GM04503 (cell line): ENCODE measurements around the gene AQR.

Experiments used
- DNase-seq: peaks from one replicate; pipeline ENCODE4 v3.0.0-alpha.2; 2012; ENCODE audit warnings: low read depth

AQR gene

DNA sequence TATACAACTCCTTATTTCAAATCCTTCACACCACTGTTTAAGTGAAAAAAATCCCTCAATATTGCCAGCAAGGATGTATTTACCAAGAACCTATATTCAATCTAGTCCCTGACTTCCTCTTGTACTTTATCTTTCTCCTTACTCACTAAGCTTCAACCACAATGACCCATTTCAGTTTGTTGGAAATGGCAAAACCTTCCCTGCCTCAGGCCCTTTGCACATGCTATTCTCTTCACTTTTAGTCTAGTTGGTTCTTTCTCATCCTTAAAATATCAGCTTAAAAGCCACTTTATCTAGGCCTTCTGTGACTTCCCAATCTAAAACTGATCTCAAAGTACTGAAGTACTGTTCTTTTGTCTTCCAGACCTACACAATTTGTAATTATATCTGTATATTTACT lies 92.9 kb downstream of the AQR start:
- DNase-seq, result no peak

- DNase-seq, result no peak
These were observed 100.4 kb downstream of the AQR start for GRCh38 chr15:34869110-34869509.

- no peak for DNase-seq
These were observed 104.0 kb downstream of the AQR start for GRCh38 chr15:34865531-34865930.

DNA sequence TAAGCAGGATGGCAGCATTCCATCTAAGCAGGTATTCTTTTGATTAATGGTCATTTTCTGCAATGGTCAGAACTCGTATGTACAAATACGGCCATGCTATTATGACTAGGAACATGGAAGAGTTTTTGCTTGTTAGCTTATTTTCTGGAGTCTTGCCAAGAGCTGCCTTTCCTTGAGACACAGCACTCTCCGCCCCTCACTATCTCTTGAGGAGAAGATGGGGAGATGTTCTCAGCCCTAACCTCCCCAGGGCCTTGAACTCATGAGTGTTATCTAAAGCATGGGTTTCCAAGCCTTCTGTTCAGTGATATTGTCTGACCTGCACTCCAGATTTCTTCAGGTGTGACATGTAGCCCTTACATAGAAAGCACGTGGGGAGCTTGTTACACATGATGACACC lies 108.3 kb downstream of the AQR start:
- DNase-seq, result no peak

DNA sequence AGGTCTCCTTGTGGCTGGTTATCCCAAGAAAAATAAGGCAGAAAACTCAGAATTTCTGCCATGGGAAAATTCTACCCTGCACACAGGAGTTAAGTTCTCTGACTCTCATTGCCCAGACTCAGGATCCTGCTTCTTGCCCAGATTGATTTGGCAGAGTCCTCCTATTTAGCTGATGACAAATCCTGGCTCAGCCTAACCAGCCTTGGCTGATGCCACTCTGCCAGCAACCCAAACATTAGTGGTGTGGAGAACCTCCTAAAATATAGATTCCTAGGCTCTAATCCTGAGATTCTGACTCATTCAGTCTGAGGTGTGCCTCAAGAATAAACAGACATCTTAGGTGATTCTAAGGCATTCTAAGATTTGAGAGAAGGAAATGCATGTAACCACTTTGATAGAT lies 113.6 kb downstream of the AQR start:
- DNase-seq, result no peak

GRCh38 chr15:34855413-34855812 lies 114.1 kb downstream of the AQR start:
- no peak for DNase-seq

GRCh38 chr15:34854232-34854631 lies 115.3 kb downstream of the AQR start:
- DNase-seq, result no peak

GRCh38 chr15:34853001-34853758 lies 116.4 kb downstream of the AQR start:
- no peak for DNase-seq

DNA sequence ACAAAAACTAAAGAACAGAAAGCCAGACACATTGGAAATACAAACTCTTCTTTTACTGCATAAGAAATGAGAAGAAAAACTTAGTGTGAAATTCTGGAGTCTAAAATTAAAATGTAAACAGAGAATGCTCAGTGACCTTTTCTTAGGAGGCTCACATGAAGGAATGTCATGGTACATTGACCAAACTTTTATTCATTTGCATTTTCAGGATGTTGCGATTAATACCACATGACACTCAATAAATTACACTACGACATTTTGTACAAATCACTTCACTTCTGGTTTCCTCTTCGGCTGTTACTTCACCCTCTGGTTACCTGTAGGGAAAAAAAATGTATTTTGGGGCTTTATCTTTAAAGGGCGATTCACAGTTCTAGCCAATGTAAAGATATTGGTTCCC lies 117.8 kb downstream of the AQR start:
- DNase-seq, result no peak

- no peak for DNase-seq
These were observed 118.5 kb downstream of the AQR start for GRCh38 chr15:34851007-34851406.

GRCh38 chr15:34850121-34850520 lies 119.4 kb downstream of the AQR start:
- no peak for DNase-seq

DNA sequence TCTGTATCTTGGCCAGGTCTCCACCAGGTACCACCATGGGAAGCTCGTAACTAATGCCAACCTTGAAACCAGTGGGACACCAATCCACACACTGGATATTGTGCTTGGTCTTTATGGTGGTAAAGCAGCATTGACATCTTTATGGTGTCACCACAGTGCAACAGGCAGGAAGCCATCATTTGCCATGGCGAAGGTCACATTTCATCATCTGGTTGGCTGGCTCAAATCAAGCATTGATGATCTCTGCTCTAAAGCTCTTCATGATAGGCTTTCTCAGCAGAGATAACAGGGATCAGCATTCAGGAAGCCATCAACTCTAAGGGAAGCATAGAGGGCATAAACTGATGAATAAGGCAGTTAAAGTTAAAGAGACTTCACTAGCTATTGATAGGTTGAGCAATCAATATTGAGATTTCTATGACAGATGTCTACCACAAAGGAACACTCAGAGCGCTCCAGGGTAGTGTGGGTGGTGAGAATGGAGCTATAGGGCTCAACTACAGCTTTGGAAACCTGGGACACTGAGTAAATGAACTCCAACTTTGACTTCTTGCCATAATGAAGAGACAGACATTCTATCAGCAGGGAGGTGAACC lies 120.1 kb downstream of the AQR start:
- DNase-seq, result no peak

- DNase-seq, result no peak
These were observed 121.9 kb downstream of the AQR start for GRCh38 chr15:34847598-34847997.

DNA sequence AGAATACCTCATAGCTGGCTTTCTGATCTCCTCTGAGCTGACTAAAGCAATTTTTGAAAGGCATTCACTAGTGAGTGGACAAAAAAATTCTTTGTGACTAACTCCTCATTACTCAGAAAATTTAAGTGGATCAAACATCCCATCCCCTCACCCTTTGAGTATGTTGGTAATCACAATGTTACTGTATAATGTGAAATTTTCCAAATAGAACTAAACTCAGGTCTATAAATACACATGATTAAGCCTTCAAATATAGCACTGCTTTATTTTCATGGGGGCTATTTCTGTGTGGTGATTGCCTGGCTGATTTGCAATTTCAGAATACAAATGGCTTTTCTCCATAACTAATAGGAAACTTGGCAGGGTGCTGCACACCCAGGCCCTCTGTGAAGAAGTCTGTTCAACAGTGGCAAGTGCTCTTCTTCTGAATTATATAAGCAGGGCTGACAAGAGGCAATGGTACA lies 128.2 kb downstream of the AQR start:
- no peak for DNase-seq

GRCh38 chr15:34838282-34838681 lies 131.3 kb downstream of the AQR start:
- DNase-seq, result no peak

DNA sequence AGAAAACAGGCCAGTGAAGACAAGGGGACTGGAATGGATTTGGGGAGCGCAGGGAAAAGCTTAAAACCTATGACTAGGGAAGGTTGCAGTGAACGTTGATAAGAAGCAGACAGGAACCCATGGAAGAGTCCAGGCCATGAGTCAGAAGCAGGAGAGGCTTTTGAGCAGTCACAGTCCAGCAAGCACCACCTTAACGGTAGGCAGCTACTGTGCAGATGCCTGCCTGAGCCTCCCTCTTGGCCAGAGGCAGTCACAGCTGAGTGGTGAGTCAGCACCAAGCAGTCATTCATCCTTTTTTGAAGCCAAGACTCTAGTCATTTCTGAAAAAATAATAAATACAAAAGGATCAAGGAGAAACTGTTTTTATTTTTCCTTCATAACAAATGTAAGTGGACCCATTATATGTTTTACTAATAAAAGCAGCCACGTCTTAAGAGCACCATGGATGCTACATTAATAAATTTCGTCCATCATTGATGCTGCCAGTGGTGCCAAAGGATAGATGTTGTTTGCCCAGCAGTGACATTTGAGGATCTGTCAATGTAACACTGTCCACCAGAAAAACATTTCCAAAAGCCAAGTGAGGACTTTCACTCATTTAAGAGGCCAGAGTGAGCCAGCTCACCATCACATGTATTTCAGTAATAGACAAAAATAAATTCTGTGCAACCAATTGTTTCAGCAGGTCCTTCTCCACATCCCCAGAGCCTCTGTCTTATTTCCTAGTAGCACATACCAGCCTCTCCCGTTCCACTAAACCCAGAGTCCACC lies 132.1 kb downstream of the AQR start:
- DNase-seq, result no peak

GRCh38 chr15:34828145-34828911 lies 141.2 kb downstream of the AQR start:
- no peak for DNase-seq

DNA sequence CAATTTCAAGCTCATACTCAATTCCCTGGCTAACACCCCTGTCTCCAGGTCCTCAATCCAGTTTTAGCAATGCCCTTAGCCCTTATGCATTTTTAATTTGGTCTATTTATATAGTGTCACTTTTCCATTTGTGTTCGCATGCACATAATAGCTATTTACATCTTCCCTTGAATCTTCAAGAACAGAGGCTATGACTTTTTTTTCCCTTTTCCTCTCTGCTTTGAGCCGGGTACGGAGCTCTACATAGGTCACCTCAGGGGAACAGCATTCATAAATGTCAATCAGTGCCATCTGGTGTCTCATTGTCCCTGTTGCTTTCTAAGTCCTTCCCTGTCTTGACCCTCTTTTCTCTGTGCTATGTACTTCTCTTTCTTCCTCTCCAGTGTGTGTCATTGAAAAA lies 147.7 kb downstream of the AQR start:
- DNase-seq, result no peak

GRCh38 chr15:34820110-34820509 lies 149.4 kb downstream of the AQR start:
- no peak for DNase-seq

GRCh38 chr15:34818526-34818925 lies 151.0 kb downstream of the AQR start:
- DNase-seq, result peak; percentile 61

DNA sequence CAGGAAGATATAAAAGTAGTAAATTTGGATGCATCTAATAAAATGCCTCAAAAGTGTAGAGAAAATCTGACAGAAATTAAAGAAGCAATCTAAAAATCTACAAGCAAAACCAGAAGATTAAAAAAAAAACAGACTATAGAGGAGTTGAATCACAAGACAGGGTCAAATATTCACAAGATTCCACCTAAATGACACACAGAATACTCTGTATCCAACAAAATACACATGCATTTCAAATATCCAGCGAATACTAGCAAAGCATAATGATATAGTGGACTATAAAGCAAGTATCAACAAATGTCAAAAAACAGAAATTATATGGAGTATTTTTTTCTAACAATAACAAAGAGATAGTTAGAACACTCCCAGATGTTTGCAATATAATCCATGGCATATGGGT lies 153.7 kb downstream of the AQR start:
- peak; percentile 50 for DNase-seq

- DNase-seq, result no peak
These were observed 155.9 kb downstream of the AQR start for GRCh38 chr15:34813446-34814190.
